Left renal cortex interstitium (tissue), 4 donors: ENCODE results near the gene SRBD1. TPM values are rescaled to one million over a fixed set of nuclear protein-coding genes. Genes with fewer than 3 reads are reported as not detected.

Experiments used
- DNase-seq, 4 donors: peaks; one replicate each; pipeline ENCODE4 v3.0.0-alpha.2; 2013; ENCODE audit warnings: low read depth in 4 of 4, low spot score in 2 of 4, missing footprints in 1 of 4
- polyA plus RNA-seq, 4 donors: library from polyadenylated mRNA; unstranded; fragments of 120-200 nt; gene quantifications; one replicate each; pipeline ENCODE4 v1.2.1, GENCODE V29; 2013; ENCODE audit not compliant: insufficient read length in 4 of 4

Gene SRBD1
- polyA plus RNA-seq, 4 donors = 21.2 to 25.9 (median 22.8) TPM

DNA sequence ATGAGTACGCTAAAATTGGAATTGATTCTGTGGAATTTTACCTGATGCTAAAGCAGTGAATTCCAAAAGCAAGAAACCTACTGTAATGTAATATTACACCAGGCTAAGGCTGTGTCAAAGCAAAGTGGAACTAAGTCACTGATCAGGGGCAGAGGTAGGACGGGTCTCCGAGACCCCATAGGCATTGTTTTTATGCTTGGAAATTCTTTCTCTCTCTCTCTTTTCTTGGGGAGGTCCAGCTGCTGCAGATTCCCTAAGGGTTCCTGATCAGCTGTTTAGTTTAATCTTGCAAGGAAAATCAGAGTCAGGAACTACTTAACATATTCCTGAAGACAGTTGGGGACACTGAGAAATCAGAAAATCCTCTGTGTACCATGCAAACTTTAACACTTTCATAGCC, 220.2 kb downstream of the SRBD1 start:
- DNase-seq = no peak

GRCh38 chr2:45390441-45390840, 220.6 kb downstream of the SRBD1 start:
- no peak for DNase-seq

- no peak for DNase-seq
These were observed 222.4 kb downstream of the SRBD1 start for GRCh38 chr2:45388541-45389100.

GRCh38 chr2:45382744-45383143, 228.3 kb downstream of the SRBD1 start:
- DNase-seq = no peak

- no peak for DNase-seq
These were observed 230.8 kb downstream of the SRBD1 start for GRCh38 chr2:45380131-45380836.

DNA sequence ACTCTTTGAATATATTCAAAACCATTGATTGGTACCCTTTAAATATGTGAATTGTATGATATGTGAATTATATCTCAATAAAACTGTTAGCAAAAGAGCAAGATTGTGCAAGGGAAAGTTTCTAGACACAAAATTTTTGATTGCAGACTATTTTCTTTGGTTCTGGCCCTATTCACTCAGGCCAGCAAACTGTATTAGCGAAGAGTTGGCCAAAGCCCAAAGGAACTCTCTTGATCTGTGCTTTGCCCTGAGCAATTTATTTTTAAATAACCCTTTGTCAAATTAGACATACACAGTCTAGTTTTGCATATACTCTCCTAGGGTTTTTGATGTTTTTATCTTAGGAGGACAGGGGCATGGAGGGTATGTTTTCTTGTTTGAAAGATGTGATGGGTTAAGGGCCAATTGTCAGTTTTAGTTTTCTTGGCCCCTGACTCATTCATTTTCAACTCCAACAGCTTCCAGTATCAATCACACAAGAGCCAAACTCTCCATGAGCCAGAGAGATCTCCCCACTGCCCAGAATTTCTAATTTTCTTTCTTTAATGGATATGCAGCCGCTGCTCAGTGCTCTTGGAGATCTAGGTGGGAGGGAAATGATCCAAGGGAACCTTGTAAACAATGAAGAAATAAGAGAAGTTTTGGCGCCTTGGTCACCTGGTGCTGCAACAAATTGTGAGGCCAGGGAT, 231.5 kb downstream of the SRBD1 start:
- DNase-seq = no peak

DNA sequence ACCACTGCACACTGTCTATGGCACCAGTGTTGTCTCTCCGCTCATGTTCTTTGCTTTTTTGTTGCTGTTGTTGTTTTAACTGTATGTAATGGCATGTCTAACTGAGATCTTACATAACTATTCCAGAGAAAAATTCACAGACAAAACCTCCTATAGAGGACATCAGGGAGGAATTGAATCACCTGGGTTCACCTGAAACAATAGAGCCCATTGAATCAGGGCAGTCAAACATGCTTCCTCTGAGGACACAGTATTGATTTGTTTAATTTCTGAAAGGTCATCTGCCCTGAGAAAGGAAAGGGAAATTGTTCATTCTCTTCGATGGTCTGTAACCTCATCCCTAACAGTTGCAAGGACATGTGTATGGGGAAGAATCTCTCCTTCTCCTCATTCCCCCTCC, 237.5 kb downstream of the SRBD1 start:
- DNase-seq = no peak

- no peak for DNase-seq
These were observed 240.7 kb downstream of the SRBD1 start for GRCh38 chr2:45370369-45370768.

- DNase-seq = no peak
These were observed 242.3 kb downstream of the SRBD1 start for GRCh38 chr2:45368792-45369191.

DNA sequence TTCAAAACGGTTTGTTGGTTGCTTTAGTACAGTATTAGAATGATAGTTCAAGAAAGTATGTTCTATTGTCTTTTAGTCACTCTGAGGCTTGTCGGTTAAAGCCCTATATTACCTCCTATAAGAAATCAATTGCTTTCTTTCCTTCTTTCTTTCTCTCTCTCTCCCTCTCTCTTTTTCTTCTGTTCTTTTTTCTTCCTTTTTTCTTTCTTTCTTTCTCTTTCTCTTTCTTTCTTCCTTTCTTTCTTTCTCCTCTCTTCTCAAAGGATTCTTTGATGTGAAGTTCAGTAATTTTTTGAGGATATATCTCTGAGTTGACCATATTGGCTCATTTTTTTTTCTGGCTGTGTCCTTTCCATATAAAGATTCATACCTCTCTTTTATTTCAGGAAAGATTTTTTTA, 249.4 kb downstream of the SRBD1 start:
- DNase-seq = no peak

GRCh38 chr2:45354776-45355175, 256.3 kb downstream of the SRBD1 start:
- DNase-seq = no peak

DNA sequence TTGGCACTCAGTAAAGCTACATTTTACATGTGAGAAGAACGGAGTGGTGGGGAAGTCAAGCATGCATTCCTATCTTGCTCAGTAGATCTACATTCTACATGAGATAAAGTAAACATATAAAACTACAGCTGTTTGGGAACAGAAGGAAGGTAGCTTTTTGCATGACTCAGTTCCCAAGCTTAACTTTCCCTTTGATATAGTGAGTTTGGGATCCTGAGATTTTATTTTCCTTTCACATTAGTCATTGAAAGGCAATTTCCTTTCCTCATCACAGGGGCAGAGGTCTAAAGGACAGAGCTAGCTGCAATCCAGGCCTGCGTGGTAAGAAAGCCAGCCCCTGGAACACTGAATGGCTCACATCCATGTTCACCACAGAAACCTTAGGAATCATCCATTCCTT, 257.2 kb downstream of the SRBD1 start:
- no peak for DNase-seq

DNA sequence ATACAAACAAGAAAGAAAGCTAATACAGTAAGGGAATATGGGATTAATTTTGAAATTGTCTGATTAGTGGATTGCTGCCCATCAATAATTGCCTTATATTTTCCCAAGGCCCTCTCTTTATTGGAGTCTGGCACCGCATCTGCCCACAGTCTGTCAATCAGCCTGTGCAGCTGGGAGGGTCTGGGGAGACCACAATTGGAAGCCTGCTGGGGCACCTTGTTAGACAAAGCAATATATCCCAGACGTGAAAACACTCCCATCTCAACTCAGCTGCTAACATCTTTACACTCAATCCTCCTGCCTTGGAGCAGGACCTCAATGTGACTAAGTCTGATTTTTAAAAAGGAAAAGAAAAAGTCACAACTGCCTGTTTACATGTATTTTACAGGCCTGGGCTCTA, 258.6 kb downstream of the SRBD1 start:
- no peak for DNase-seq

- DNase-seq = no peak
These were observed 265.5 kb downstream of the SRBD1 start for GRCh38 chr2:45345331-45346234.

- DNase-seq = no peak
These were observed 266.6 kb downstream of the SRBD1 start for GRCh38 chr2:45344502-45344901.

DNA sequence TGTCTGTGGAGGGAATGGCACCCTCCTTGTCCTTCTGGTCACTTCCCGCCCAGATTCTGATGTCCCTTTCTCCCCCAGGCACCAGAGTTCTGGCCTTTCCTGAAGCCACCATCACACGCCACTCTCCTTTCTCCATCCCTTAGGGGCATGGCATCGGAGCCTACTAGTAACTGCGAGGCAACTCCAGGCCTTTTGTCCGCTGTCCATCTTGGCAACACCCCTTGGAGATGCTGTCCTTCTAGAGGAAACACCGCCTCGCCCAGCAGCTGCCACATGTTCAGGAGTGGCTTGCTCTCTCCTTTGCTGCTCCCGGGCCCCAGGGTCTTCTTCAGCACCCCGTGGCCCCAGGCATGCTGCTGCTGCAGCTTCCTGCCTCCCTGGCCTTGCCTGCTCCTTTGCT, 267.0 kb downstream of the SRBD1 start:
- DNase-seq = no peak

- DNase-seq = no peak
These were observed 267.6 kb downstream of the SRBD1 start for GRCh38 chr2:45343251-45344017.

DNA sequence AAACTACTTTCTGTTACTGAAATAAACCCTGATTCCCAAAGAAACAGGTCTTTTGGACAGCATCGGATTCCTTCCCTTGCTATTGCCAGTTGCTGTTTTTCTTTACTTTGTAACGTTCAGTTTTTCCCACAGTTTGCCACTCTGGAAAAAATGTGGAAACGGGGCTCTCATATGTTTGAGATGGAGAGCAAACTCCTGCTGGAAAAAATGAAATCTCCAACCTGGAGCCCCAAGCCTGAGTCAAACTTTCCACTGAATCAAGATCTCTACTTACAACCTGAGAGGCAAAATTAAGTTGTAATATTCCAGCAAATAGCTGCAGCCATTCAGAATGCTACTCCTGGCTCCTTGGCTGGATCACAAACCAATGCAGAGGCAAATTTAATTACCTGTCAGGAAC, 270.7 kb downstream of the SRBD1 start:
- DNase-seq = no peak

- DNase-seq = no peak
These were observed 271.8 kb downstream of the SRBD1 start for GRCh38 chr2:45339253-45339652.
